ENCODE results near the gene CCL16.

GRCh38 chr17:35927714-35928113 lies 53.6 kb downstream of the CCL16 start:
- TF ChIP-seq, protein P1, sequence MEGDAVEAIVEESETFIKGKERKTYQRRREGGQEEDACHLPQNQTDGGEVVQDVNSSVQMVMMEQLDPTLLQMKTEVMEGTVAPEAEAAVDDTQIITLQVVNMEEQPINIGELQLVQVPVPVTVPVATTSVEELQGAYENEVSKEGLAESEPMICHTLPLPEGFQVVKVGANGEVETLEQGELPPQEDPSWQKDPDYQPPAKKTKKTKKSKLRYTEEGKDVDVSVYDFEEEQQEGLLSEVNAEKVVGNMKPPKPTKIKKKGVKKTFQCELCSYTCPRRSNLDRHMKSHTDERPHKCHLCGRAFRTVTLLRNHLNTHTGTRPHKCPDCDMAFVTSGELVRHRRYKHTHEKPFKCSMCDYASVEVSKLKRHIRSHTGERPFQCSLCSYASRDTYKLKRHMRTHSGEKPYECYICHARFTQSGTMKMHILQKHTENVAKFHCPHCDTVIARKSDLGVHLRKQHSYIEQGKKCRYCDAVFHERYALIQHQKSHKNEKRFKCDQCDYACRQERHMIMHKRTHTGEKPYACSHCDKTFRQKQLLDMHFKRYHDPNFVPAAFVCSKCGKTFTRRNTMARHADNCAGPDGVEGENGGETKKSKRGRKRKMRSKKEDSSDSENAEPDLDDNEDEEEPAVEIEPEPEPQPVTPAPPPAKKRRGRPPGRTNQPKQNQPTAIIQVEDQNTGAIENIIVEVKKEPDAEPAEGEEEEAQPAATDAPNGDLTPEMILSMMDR (IDR thresholded peaks at IDR 0.05), result no peak
- TF ChIP-seq EP300 (IDR thresholded peaks at IDR 0.05), result no peak
- TF ChIP-seq POLR2A (IDR thresholded peaks at IDR 0.05), result no peak

Measured in upper lobe of left lung (tissue), 4 donors.